ENCODE results near the gene EMX1.

The EMX1 gene

GRCh38 chr2:72973137-72973535 lies 55.8 kb downstream of the EMX1 start:
- no peak for DNase-seq
- H3K9me3 ChIP-seq (ENCODE audit: severe bottlenecking), result no peaks in the 10 kb centered on the region
- H3K36me3 ChIP-seq, result no peaks in the 10 kb centered on the region; the same call in 1 of the 2 replicates
- TF ChIP-seq, protein P1, sequence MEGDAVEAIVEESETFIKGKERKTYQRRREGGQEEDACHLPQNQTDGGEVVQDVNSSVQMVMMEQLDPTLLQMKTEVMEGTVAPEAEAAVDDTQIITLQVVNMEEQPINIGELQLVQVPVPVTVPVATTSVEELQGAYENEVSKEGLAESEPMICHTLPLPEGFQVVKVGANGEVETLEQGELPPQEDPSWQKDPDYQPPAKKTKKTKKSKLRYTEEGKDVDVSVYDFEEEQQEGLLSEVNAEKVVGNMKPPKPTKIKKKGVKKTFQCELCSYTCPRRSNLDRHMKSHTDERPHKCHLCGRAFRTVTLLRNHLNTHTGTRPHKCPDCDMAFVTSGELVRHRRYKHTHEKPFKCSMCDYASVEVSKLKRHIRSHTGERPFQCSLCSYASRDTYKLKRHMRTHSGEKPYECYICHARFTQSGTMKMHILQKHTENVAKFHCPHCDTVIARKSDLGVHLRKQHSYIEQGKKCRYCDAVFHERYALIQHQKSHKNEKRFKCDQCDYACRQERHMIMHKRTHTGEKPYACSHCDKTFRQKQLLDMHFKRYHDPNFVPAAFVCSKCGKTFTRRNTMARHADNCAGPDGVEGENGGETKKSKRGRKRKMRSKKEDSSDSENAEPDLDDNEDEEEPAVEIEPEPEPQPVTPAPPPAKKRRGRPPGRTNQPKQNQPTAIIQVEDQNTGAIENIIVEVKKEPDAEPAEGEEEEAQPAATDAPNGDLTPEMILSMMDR (IDR thresholded peaks at IDR 0.05; ENCODE audit: low read depth, low read length), result no peak
- H3K4me3 ChIP-seq (ENCODE audit: low read depth, low read length), result no peak overlapping the region
- no peaks in the 10 kb centered on the region for H3K27me3 ChIP-seq (ENCODE audit: insufficient read depth, low read depth, severe bottlenecking)
- H3K27ac ChIP-seq, result no peak overlapping the region

- Histone ChIP-seq H3K9me3 (ENCODE audit: severe bottlenecking) (no peaks in the 10 kb centered on the region), H3K27me3 (ENCODE audit: insufficient read depth, low read depth, severe bottlenecking) (no peaks in the 10 kb centered on the region), H3K27ac (no peak overlapping the region), H3K4me3 (ENCODE audit: low read depth, low read length) (no peak overlapping the region), H3K36me3 (no peaks in the 10 kb centered on the region; the same call in 1 of the 2 replicates)
- TF ChIP-seq, protein P1 (IDR thresholded peaks at IDR 0.05; ENCODE audit: low read depth, low read length), result peak; percentile 98
- DNase-seq, result peak; percentile 82
These were observed 56.5 kb downstream of the EMX1 start for GRCh38 chr2:72973566-72974435.

- Histone ChIP-seq H3K27ac (no peak overlapping the region), H3K27me3 (ENCODE audit: insufficient read depth, low read depth, severe bottlenecking) (no peaks in the 10 kb centered on the region), H3K9me3 (ENCODE audit: severe bottlenecking) (no peaks in the 10 kb centered on the region), H3K4me3 (ENCODE audit: low read depth, low read length) (no peak overlapping the region), H3K36me3 (no peaks in the 10 kb centered on the region; the same call in 1 of the 2 replicates)
- no peak for DNase-seq
- TF ChIP-seq, protein P1 (IDR thresholded peaks at IDR 0.05; ENCODE audit: low read depth, low read length), result no peak
These were observed 57.1 kb downstream of the EMX1 start for GRCh38 chr2:72974436-72974754.

DNA sequence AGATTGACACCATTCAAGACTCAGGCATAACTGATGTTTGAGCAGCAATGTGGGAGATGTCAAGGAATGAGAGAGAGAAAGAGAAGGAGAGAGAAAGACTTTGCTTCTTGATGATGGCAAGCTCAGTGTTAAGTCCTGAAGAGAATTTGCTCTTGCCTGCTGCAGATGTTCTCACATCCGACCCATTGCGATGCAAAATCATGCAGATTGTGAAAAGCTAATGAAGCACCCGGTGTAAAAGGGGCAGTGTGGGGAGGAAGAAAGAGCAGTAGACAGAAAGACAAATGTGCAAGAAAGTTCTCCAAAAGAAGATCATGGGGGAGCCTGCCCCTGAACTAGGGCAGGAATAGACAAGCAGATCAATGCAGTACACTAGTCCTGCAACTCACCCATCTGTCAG lies 57.7 kb downstream of the EMX1 start:
- no peaks in the 10 kb centered on the region; the same call in 1 of the 2 replicates for H3K36me3 ChIP-seq
- TF ChIP-seq, protein P1 (IDR thresholded peaks at IDR 0.05; ENCODE audit: low read depth, low read length), result no peak
- H3K9me3 ChIP-seq (ENCODE audit: severe bottlenecking), result no peaks in the 10 kb centered on the region
- no peak for DNase-seq
- H3K27ac ChIP-seq, result no peak overlapping the region
- no peaks in the 10 kb centered on the region for H3K27me3 ChIP-seq (ENCODE audit: insufficient read depth, low read depth, severe bottlenecking)
- H3K4me3 ChIP-seq (ENCODE audit: low read depth, low read length), result no peak overlapping the region

DNA sequence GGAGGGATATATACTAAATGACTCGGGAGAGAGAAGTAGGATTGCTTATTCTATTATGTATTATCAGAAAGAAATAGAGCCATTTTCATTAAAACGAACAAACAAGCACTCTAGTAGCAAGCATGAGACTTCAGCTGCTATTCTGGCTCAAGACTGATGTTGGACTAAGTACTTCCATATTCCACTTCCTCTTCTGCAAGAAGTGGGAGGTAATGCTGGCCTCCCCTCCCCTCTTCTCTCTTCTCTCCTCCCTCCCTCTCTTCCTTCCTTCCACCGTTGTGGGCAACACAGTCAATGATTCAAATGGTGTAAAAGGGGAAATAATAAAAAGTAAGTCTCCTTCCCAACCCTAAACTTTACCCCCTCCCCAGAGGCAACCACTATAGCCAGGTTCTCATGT lies 62.6 kb downstream of the EMX1 start:
- Histone ChIP-seq H3K36me3 (no peaks in the 10 kb centered on the region; the same call in 1 of the 2 replicates), H3K9me3 (ENCODE audit: severe bottlenecking) (no peaks in the 10 kb centered on the region), H3K4me3 (ENCODE audit: low read depth, low read length) (no peak overlapping the region), H3K27me3 (ENCODE audit: insufficient read depth, low read depth, severe bottlenecking) (no peaks in the 10 kb centered on the region), H3K27ac (no peak overlapping the region)
- TF ChIP-seq, protein P1 (IDR thresholded peaks at IDR 0.05; ENCODE audit: low read depth, low read length), result no peak
- DNase-seq, result no peak
